Activated CD8-positive, alpha-beta memory T cell treated with anti-CD3 and anti-CD28 coated beads, Interleukin-2, amount 10 ng/mL, durations not matched to agents 7 days and 5 days (primary cell): ENCODE results near the gene SYNM. TPM values are rescaled to one million over a fixed set of nuclear protein-coding genes. Genes with fewer than 3 reads are reported as not detected.
"Not testable (repeated sequence)": the region's sequence is repeated elsewhere in the genome, so short reads cannot be mapped to it uniquely, and the experiment has no call there.

Experiments
- ATAC-seq: fragments of 150-1000 bp; cut with Tn5 transposase; one replicate; pipeline ENCODE4 v1.10.0; 2021; ENCODE audit warnings: moderate library complexity
- CTCF ChIA-PET: fragments of 350-600 bp; sonication (Branson Sonifier 250); formaldehyde crosslinking; loops from one replicate; lab custom pipeline; 2021; ENCODE audit warnings: antibody characterized with exemption; lab: Charles Lee
- DNase-seq: peaks from one replicate; pipeline ENCODE4 v3.0.0-alpha.2; 2020
- H3K27ac Mint-ChIP-seq: one replicate; pipeline ENCODE4 v1.8.0; 2021; ENCODE audit warnings: mild to moderate bottlenecking, mixed read lengths
- H3K27me3 Mint-ChIP-seq: one replicate; pipeline ENCODE4 v1.8.0; 2021; ENCODE audit warnings: mixed read lengths
- H3K36me3 Mint-ChIP-seq: one replicate; pipeline ENCODE4 v1.8.0; 2021; ENCODE audit warnings: mild to moderate bottlenecking, mixed read lengths
- H3K4me1 Mint-ChIP-seq: one replicate; pipeline ENCODE4 v1.8.0; 2021; ENCODE audit warnings: mixed read lengths
- H3K4me3 Mint-ChIP-seq: one replicate; pipeline ENCODE4 v1.8.0; 2021; ENCODE audit warnings: mild to moderate bottlenecking, moderate library complexity, mixed read lengths
- H3K9me3 Mint-ChIP-seq: one replicate; pipeline ENCODE4 v1.8.0; 2022; ENCODE audit warnings: low read depth, mixed read lengths
- total RNA-seq, 2 experiments: library from RNA; stranded (reverse); gene quantifications; one replicate each; pipeline ENCODE4 v1.2.3, GENCODE V29; 2021

SYNM gene
- total RNA-seq, 2 experiments from 2014 or later = 1.5 TPM

- Mint-ChIP-seq H3K4me1 (peaks cover 30% of the 10 kb centered on the region), H3K9me3 (no peaks in the 10 kb centered on the region), H3K27me3 (peaks cover 58% of the 10 kb centered on the region), H3K27ac (no peak overlapping the region), H3K4me3 (no peak overlapping the region), H3K36me3 (no peaks in the 10 kb centered on the region)
- CTCF ChIA-PET = interaction anchor here (0.6 to 1.9 kb wide), 3 partner anchors 26 to 601 kb away, joined by 3 to 5 read pairs (median 5); no protein-coding TSS in a partner anchor
- DNase-seq = no peak
- ATAC-seq = no peak
Measured at GRCh38 chr15:99103279-99103678, 1.6 kb upstream of the SYNM start.

- Mint-ChIP-seq H3K4me1 (peaks cover 35% of the 10 kb centered on the region), H3K36me3 (no peaks in the 10 kb centered on the region), H3K27ac (peak overlapping the region; percentile 15), H3K27me3 (peaks cover 54% of the 10 kb centered on the region), H3K9me3 (no peaks in the 10 kb centered on the region), H3K4me3 (peak overlapping the region; percentile 60)
- DNase-seq (peak; percentile 52), ATAC-seq (peak; percentile 55)
- CTCF ChIA-PET = interaction anchor here (0.7 to 1.5 kb wide), 10 partner anchors 23 to 598 kb away, joined by 3 to 11 read pairs (median 4); partner anchors contain the start of gene LRRC28
Measured at GRCh38 chr15:99105514-99106341, 848 bp downstream of the SYNM start.

- Mint-ChIP-seq H3K27me3 (peaks cover 53% of the 10 kb centered on the region), H3K9me3 (no peaks in the 10 kb centered on the region), H3K4me1 (peaks cover 40% of the 10 kb centered on the region), H3K36me3 (no peaks in the 10 kb centered on the region), H3K27ac (peak overlapping the region; percentile 22), H3K4me3 (peak overlapping the region; percentile 54)
- ATAC-seq (no peak), DNase-seq (peak; percentile 52)
- CTCF ChIA-PET = interaction anchor here (1.1 kb wide), 1 partner anchor 23 kb away, joined by 3 read pairs; no protein-coding TSS in a partner anchor
Measured at GRCh38 chr15:99106417-99107220, 1.7 kb downstream of the SYNM start.

- Mint-ChIP-seq H3K36me3 (no peaks in the 10 kb centered on the region), H3K4me1 (peaks cover 37% of the 10 kb centered on the region), H3K9me3 (no peaks in the 10 kb centered on the region), H3K27me3 (peaks cover 39% of the 10 kb centered on the region), H3K4me3 (no peak overlapping the region), H3K27ac (no peak overlapping the region)
- CTCF ChIA-PET = interaction anchor here (1.0 to 1.8 kb wide), 3 partner anchors 33 to 104 kb away, joined by 4 to 5 read pairs (median 4); no protein-coding TSS in a partner anchor
- DNase-seq (no peak), ATAC-seq (no peak)
Measured at GRCh38 chr15:99108993-99109392, 4.1 kb downstream of the SYNM start.

- CTCF ChIA-PET = interaction anchor here (0.9 to 1.8 kb wide), 4 partner anchors 8 to 34 kb away, joined by 3 to 6 read pairs (median 4); no protein-coding TSS in a partner anchor
- no peak overlapping the region for H3K27ac Mint-ChIP-seq
Measured at GRCh38 chr15:99109555-99110021, 4.7 kb downstream of the SYNM start.

GRCh38 chr15:99110093-99110492 is 5.2 kb downstream of the SYNM start:
- no peak for ATAC-seq
- Mint-ChIP-seq H3K9me3 (no peaks in the 10 kb centered on the region), H3K27ac (no peak overlapping the region), H3K4me3 (no peak overlapping the region), H3K27me3 (peaks cover 33% of the 10 kb centered on the region), H3K4me1 (peaks cover 35% of the 10 kb centered on the region), H3K36me3 (no peaks in the 10 kb centered on the region)
- CTCF ChIA-PET = interaction anchor here (0.9 to 1.8 kb wide), 5 partner anchors 9 to 103 kb away, joined by 3 to 6 read pairs (median 4); no protein-coding TSS in a partner anchor
- DNase-seq = no peak

More at GRCh38 chr15:99109555-99110021, 4.7 kb downstream of the SYNM start:
- peaks cover 36% of the 10 kb centered on the region for H3K4me1 Mint-ChIP-seq
- peaks cover 37% of the 10 kb centered on the region for H3K27me3 Mint-ChIP-seq
- no peaks in the 10 kb centered on the region for H3K9me3 Mint-ChIP-seq
- H3K36me3 Mint-ChIP-seq = no peaks in the 10 kb centered on the region
- H3K4me3 Mint-ChIP-seq = no peak overlapping the region
- DNase-seq (no peak), ATAC-seq (no peak)

GRCh38 chr15:99110581-99111320 is 5.9 kb downstream of the SYNM start:
- ATAC-seq (no peak), DNase-seq (no peak)
- Mint-ChIP-seq H3K36me3 (no peaks in the 10 kb centered on the region), H3K4me1 (peaks cover 32% of the 10 kb centered on the region), H3K27me3 (peaks cover 31% of the 10 kb centered on the region), H3K4me3 (no peak overlapping the region), H3K27ac (no peak overlapping the region), H3K9me3 (no peaks in the 10 kb centered on the region)
- CTCF ChIA-PET = interaction anchor here (0.9 to 1.6 kb wide), 3 partner anchors 9 to 102 kb away, joined by 3 to 6 read pairs (median 3); no protein-coding TSS in a partner anchor

- Mint-ChIP-seq H3K4me1 (peaks cover 27% of the 10 kb centered on the region), H3K27me3 (peaks cover 24% of the 10 kb centered on the region)
- H3K9me3 Mint-ChIP-seq, DNase-seq, ATAC-seq, H3K4me3 Mint-ChIP-seq, H3K27ac Mint-ChIP-seq, H3K36me3 Mint-ChIP-seq: not testable (repeated sequence)
- CTCF ChIA-PET = interaction anchor here (1.2 kb wide), 1 partner anchor 101 kb away, joined by 3 read pairs; no protein-coding TSS in a partner anchor
Measured at GRCh38 chr15:99111641-99112040, 6.8 kb downstream of the SYNM start.

GRCh38 chr15:99113547-99114271 is 8.8 kb downstream of the SYNM start:
- Mint-ChIP-seq H3K9me3 (no peaks in the 10 kb centered on the region), H3K4me1 (peaks cover 12% of the 10 kb centered on the region), H3K27me3 (peaks cover 14% of the 10 kb centered on the region), H3K36me3 (no peaks in the 10 kb centered on the region), H3K4me3 (no peak overlapping the region), H3K27ac (no peak overlapping the region)
- DNase-seq (no peak), ATAC-seq (no peak)
- CTCF ChIA-PET = no interaction called here

- CTCF ChIA-PET = no interaction called here
- ATAC-seq (no peak), DNase-seq (no peak)
- no peaks in the 10 kb centered on the region for H3K36me3 Mint-ChIP-seq
- H3K27ac Mint-ChIP-seq = no peak overlapping the region
- H3K27me3 Mint-ChIP-seq = peaks cover 7% of the 10 kb centered on the region
- H3K9me3 Mint-ChIP-seq = no peaks in the 10 kb centered on the region
- no peak overlapping the region for H3K4me3 Mint-ChIP-seq
- peaks cover 6% of the 10 kb centered on the region for H3K4me1 Mint-ChIP-seq
Measured at GRCh38 chr15:99114511-99115299, 9.8 kb downstream of the SYNM start.

GRCh38 chr15:99115300-99116215 is 10.7 kb downstream of the SYNM start:
- no peak overlapping the region for H3K27ac Mint-ChIP-seq
- H3K27me3 Mint-ChIP-seq = peaks cover 4% of the 10 kb centered on the region

More at GRCh38 chr15:99115300-99116215, 10.7 kb downstream of the SYNM start:
- ATAC-seq = no peak
- no peak for DNase-seq
- Mint-ChIP-seq H3K36me3 (no peaks in the 10 kb centered on the region), H3K9me3 (no peaks in the 10 kb centered on the region), H3K4me3 (no peak overlapping the region), H3K4me1 (peaks cover 5% of the 10 kb centered on the region)
- CTCF ChIA-PET = no interaction called here
